T-helper 22 cell (primary cell): ENCODE results near the gene CPN2.

Experiments used
- DNase-seq: peaks from one replicate; pipeline ENCODE4 v3.0.0-alpha.2; 2020; ENCODE audit warnings: low read depth

The CPN2 gene, protein sequence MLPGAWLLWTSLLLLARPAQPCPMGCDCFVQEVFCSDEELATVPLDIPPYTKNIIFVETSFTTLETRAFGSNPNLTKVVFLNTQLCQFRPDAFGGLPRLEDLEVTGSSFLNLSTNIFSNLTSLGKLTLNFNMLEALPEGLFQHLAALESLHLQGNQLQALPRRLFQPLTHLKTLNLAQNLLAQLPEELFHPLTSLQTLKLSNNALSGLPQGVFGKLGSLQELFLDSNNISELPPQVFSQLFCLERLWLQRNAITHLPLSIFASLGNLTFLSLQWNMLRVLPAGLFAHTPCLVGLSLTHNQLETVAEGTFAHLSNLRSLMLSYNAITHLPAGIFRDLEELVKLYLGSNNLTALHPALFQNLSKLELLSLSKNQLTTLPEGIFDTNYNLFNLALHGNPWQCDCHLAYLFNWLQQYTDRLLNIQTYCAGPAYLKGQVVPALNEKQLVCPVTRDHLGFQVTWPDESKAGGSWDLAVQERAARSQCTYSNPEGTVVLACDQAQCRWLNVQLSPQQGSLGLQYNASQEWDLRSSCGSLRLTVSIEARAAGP

DNA sequence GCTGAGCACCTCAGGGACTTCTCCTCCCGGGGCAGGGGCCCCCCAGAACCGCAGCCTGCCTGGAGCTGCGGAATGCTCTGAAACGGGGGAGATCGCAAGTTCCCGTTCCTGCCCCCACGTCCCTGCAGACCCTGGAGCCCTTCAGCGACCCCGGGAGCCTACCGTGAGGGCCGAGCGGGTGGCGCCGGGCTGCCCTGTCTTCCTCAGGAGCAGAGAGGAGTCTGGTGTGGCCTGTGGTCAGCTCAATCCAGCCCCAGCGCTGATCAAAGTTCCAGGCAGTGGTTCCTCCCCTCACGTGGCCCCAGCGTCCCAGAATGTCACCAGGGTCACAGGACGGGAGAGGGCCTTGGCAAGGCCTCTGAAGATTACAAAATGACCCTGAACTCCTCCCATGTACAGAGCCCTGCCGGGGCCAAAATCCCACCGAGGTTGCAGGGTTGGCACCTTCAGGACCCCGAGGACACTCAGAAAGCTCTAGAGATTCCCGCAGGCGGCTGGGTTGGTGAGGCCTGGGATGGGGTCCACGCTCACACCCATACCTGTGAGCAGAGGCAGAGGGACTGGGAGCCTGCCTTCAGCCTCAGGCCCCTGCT is at the start of gene CPN2:
TSS of gene CPN2 (minus strand) at position 249 of the 593 bp plus-strand sequence. CDS start 8,626 bp downstream, outside the sequence.
- DNase-seq = no peak

DNA sequence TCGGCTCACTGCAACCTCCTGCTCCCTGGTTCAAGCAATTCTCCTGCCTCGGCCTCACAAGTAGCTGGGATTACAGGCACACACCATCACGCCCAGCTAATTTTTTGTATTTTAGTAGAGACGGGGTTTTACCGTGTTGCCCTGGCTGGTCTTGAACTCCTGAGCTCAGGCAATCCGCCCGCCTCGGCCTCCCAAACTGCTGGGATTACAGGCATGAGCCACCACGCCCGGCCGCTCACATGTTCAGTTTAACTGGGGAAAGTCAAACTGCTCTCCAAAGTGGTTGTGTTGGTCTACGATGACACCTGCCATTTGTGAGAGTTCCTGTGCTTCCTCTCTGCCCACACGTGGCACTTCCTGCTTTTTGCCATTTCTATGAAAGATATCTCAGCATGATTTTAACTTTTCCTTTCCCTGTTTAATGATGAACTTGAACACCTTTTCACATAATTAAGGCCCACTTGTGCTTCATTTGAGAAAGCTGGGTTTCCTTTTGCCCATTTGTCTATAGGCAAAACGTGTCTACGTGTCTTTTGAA is 48.8 kb upstream of the CPN2 start:
- no peak for DNase-seq

GRCh38 chr3:194399166-194399565 is 48.0 kb upstream of the CPN2 start, which contains the start of gene GP5:
Gene GP5 (minus strand): TSS chr3:194399266. CDS start chr3:194398282, 984 bp downstream.
- no peak for DNase-seq

DNA sequence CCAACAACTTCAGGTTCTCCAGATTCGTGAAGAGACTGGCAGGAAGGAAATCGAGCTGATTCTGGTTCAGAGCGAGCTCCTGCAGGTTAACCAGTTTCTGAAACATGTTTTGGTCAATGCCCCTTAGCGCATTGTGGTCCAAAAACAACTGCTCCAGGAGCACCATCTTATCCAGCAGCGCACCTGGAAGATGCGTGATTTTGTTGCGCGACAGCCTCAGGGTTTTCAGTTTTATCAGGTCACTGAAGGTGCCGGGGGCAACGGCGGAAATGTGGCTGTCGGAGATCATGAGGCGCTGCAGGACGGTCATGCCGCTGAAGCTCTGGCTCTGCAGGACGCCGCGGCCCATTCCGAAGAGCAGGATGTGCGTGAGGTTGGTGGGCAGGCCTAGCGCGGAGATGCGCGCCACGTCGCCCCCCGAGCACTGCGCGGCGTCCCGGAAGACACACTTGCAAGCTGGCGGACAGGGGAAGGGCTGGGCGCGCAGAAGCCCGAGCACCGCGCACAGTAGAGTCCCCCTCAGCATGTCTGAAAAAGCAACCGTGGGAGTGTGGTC is 46.7 kb upstream of the CPN2 start:
- DNase-seq = no peak

DNA sequence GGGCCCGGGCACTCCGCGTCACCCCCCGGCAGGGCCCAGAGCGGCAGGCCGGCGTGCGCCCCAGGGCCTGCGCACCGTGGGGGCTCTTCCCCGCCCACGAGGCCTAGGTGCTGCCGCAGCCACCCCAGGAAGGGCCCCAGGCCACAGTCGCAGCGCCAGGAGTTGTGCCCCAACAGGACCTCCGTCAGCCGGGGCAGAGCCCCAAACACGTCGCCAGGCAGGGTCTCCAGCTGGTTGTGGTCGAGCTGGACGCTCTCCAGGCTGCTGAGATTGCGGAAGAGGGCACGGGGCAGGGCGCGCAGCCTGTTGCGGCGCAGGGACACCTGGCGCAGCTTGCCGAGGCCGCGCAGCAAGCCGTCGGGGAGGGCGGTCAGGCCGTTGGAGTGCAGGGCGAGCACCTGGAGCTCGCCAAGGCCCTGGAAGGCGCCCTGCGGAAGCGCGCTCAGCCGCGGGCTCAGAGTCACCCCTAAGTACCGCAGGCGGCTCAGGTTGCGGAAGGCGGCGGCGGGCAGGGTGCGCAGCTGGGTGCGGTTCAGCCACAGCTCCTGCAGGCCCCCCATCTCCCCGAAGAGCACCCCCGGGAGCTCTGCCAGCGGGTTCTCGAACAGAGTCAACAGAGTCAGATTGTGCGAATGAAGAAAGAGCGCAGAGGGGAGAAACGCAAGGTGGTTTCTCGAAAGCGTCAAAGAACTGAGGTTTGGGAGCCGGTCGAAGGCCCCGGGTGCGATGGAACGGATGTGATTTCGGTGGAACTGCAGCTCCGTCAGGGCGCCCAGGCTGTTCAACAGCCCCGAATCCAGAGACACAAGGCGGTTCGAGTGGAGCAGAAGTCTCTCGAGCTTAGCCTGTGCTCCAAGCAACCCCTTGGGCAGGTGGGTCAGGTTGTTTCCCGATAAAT is 46.0 kb upstream of the CPN2 start:
- DNase-seq = no peak

DNA sequence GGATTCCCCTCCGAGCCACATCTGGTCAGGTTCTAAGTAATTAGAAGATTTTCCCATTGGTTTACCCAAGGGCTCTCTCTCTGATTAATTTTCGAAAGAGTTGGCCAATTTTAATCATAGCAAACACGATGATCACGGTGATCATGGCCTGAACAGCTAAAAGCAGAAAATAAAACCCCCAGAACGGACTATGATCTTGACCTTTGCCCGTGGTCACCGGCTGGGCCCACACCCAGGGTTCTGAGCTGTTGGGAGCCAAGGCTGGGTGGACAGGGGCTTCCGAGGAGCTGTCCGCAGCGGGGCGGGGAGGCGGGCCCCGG is 45.4 kb upstream of the CPN2 start:
- DNase-seq = no peak

- no peak for DNase-seq
These were observed 44.8 kb upstream of the CPN2 start for GRCh38 chr3:194395778-194396538.

- DNase-seq = no peak
These were observed 44.1 kb upstream of the CPN2 start for GRCh38 chr3:194395212-194395611.

DNA sequence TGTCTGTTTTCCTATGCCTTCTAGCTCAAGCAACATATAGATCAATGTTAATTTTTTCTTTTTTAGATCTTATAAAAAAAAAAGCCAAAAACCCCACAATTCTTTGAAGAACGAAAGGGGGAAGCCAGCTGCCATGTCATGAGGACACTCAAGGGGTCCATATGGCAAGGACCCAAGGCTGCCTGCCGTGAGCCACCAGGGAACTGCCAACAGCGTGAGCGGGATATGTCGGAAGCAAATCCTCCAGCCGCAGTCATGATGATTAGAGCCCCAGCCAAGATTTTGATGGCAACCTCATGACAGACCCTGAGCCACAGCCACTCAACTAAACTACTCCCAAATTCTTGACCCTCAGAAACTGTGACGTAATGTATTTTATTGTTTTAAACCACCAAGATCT is 41.4 kb upstream of the CPN2 start:
- DNase-seq = no peak

DNA sequence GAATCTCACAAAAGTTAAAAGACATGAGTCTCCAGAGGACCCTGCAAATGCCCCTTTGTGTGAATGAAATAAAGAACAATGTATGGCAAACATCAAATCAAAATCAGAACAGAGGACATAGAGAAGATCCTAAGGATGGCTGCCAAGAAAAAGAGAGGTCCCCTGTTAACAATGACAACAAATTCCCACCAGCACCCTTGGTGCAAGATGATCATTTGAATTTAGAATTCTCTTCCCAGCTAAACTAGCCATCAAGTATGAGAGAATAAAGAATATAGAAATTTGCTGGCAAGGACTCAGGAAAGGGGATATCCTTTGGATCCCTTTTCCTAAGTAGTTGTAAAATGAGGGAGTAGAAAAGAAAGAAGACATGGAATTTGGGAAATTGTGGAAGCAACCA is 39.7 kb upstream of the CPN2 start:
- DNase-seq = no peak

DNA sequence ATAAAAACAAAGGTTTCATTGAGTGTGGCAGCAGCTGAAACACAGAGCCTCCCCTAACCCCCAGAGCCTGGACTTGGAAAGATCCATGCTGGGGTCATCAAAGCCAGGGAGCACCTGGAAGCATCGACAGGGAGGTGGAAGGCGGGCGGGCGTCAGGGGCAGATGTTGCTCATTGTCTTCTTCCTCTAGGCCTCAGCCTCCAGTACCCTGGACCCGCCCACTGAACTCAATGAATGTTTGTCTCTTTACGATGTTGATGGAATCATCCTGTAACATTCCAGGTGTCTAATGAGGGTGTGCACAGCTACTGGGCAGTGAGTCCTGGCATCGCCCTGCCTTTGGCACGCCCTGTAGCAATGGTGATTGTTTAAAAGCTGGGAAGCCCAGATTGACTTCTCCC is 38.1 kb upstream of the CPN2 start:
- no peak for DNase-seq

DNA sequence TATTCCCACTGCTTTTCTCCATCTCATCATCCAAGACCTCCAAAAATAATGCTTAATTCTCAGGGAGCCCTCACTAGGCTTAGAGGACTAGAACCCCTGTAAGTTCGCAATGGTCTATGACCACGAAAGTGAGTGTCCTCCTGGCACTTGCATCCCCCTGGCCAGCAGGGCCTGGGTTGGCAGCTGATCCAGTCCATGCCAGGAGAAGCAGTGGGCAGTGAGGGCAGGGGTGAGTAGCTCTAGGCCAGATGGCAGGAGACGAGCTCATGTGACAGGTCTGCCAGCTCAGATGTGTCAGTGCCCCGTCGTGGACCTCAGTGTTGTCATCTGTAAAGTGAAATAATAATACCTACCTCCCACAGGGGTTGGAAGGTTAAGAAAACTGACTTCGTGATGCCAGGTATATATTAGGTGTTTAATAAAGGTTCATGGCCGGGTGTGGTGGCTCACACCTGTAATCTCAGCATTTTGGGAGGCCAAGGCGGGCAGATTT is 36.8 kb upstream of the CPN2 start:
- DNase-seq = no peak

DNA sequence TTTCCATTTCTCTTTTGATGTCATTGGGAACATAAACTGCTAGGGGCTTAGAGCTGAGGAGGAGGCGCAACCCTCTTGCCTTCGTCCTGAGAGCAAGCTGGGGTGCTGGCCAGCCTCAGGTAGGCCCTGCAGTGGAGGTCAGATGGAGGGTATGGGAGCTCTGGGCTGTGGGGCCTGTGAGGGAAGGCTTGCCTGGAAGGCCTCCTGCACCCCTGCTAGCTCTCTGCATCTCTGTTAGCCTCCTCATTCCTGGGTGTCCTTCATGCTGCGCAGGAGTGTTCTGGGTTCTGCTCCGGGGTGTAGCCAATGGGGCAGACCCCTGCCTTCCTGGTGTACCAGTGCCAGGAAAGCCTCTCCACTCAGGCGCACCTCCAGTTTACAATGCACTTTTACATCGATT is 36.1 kb upstream of the CPN2 start:
- DNase-seq = no peak

- no peak for DNase-seq
These were observed 35.5 kb upstream of the CPN2 start for GRCh38 chr3:194386648-194387047.

- DNase-seq = no peak
These were observed 34.9 kb upstream of the CPN2 start for GRCh38 chr3:194386066-194386465.

GRCh38 chr3:194384569-194385001 is 33.5 kb upstream of the CPN2 start:
- no peak for DNase-seq

DNA sequence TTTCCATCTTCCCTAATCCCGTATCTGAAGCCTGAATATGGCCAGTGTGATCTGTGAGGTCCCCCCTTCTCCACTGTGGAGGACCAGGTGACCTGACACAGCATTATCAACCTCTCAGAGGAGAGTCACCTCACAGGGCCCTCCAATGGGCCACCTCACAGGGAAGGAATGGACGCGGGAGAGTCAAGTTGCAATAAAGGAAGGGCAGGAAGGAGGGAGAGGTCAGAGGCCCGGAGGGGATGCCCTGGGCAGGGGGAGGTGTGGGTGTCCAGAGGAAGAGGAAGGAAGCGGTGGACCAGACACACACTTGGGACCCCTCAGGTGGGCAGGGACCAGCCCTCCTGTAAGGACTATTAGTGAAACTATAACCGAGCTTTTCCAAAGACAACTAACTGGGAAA is 33.0 kb upstream of the CPN2 start:
- no peak for DNase-seq

- DNase-seq = no peak
These were observed 32.3 kb upstream of the CPN2 start for GRCh38 chr3:194383276-194383940.

GRCh38 chr3:194382892-194383223 is 31.7 kb upstream of the CPN2 start:
- no peak for DNase-seq

DNA sequence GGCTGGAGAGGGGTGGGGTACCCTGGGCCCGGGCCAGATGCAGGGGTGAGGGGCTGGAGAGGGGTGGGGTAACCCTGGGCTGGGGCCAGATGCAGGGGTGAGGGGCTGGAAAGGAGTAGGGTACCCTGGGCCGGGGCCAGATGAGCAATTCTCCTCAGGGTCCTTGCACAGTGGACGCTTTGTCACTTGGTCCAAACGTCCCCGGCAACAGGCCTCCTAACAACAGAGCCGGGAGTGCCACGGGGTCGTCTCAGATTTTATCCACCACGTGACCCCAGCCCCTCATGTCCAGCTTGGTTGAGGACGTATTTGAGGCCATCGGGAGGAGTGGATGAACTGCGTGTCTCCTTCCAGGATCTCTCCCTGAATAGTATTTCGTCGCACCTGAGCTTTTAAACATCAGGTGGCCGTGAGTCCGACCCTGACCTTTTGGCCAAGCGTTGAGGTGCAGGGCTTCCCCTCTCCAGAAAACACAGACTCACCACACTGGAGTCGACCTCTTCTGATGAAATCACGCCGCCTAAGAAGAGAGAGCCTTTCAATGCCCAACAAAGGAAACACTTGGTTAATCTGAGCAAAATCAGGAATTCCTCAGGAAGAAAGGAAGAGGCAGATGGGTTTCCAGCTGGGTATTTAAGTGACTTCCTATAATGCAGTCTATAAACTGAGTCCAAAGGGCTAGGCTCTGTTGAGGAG is 31.2 kb upstream of the CPN2 start:
- DNase-seq = no peak
